H9 (cell line): ENCODE data around the gene EIF4G2. TPM values are rescaled to one million over a fixed set of nuclear protein-coding genes. Genes with fewer than 3 reads are reported as not detected.

Experiments used
- DNase-seq: peaks from one replicate; pipeline ENCODE4 v3.0.0-alpha.2; 2017
- H2AFZ ChIP-seq: one replicate; pipeline ENCODE4 v1.6.1; 2013; ENCODE audit warnings: mild to moderate bottlenecking, low read length, control low read depth, moderate library complexity
- H2AK5ac ChIP-seq: 2 replicates; pipeline ENCODE4 v1.6.1; 2013; ENCODE audit warnings: low read length, control low read depth, mixed read lengths; ENCODE audit not compliant: insufficient read length
- H2BK120ac ChIP-seq: one replicate; pipeline ENCODE4 v1.6.1; 2013; ENCODE audit warnings: low read depth, mild to moderate bottlenecking, low read length, control low read depth, inconsistent platforms; ENCODE audit not compliant: poor library complexity, severe bottlenecking
- H2BK12ac ChIP-seq: 2 replicates; pipeline ENCODE4 v1.6.1; 2013; ENCODE audit warnings: low read length, control low read depth, mixed read lengths, low read depth; ENCODE audit not compliant: insufficient read length
- H2BK15ac ChIP-seq: 2 replicates; pipeline ENCODE4 v1.6.1; 2013; ENCODE audit warnings: low read depth, low read length, control low read depth
- H2BK20ac ChIP-seq: one replicate; pipeline ENCODE4 v1.6.1; 2013; ENCODE audit warnings: low read depth, mild to moderate bottlenecking, low read length, control low read depth, inconsistent platforms; ENCODE audit not compliant: poor library complexity, severe bottlenecking
- H2BK5ac ChIP-seq: 2 replicates; pipeline ENCODE4 v1.6.1; 2013; ENCODE audit warnings: low read length, control low read depth, mixed read lengths; ENCODE audit not compliant: insufficient read length
- H3K14ac ChIP-seq: 2 replicates; pipeline ENCODE4 v1.6.1; 2013; ENCODE audit warnings: low read length, control low read depth; ENCODE audit not compliant: insufficient read depth
- H3K18ac ChIP-seq: 2 replicates; pipeline ENCODE4 v1.6.1; 2013; ENCODE audit warnings: low read depth, mild to moderate bottlenecking, mixed read lengths, low read length, control low read depth; ENCODE audit not compliant: insufficient read length
- H3K23ac ChIP-seq: 2 replicates; pipeline ENCODE4 v1.6.1; 2013; ENCODE audit warnings: low read length, control low read depth, mixed read lengths, low read depth; ENCODE audit not compliant: insufficient read length
- H3K23me2 ChIP-seq: 2 replicates; pipeline ENCODE4 v1.6.1; 2013; ENCODE audit warnings: low read depth, mild to moderate bottlenecking, mixed read lengths, low read length, control low read depth; ENCODE audit not compliant: insufficient read length, poor library complexity, severe bottlenecking
- H3K27ac ChIP-seq: 2 replicates; pipeline ENCODE4 v1.5.1; 2013; ENCODE audit warnings: low read length, control low read depth, mixed read lengths, low read depth; ENCODE audit not compliant: insufficient read length
- H3K27me3 ChIP-seq: 2 replicates; pipeline ENCODE4 v1.6.1; 2013; ENCODE audit warnings: low read length, control low read depth, inconsistent platforms; ENCODE audit not compliant: insufficient read depth
- H3K4ac ChIP-seq: 2 replicates; pipeline ENCODE4 v1.6.1; 2013; ENCODE audit warnings: low read depth, mild to moderate bottlenecking, control low read depth, inconsistent platforms, low read length, moderate library complexity
- H3K4me1 ChIP-seq: 2 replicates; pipeline ENCODE4 v1.6.1; 2013; ENCODE audit warnings: low read length, control low read depth, inconsistent platforms; ENCODE audit not compliant: insufficient read depth
- H3K4me2 ChIP-seq: 2 replicates; pipeline ENCODE4 v1.6.1; 2013; ENCODE audit warnings: low read length, control low read depth, mixed read lengths; ENCODE audit not compliant: insufficient read length, insufficient read depth
- H3K56ac ChIP-seq: 2 replicates; pipeline ENCODE4 v1.6.1; 2013; ENCODE audit warnings: low read depth, mild to moderate bottlenecking, mixed read lengths, low read length, control low read depth; ENCODE audit not compliant: insufficient read length
- H3K79me1 ChIP-seq: 2 replicates; pipeline ENCODE4 v1.6.1; 2013; ENCODE audit warnings: low read depth, mild to moderate bottlenecking, moderate library complexity, low read length, control low read depth, inconsistent platforms; ENCODE audit not compliant: insufficient read depth, poor library complexity, severe bottlenecking
- H3K79me2 ChIP-seq: 2 replicates; pipeline ENCODE4 v1.6.1; 2013; ENCODE audit warnings: low read length, control low read depth, inconsistent platforms; ENCODE audit not compliant: insufficient read depth
- H3K9ac ChIP-seq: 2 replicates; pipeline ENCODE4 v1.6.1; 2013; ENCODE audit warnings: low read length, control low read depth, mixed read lengths; ENCODE audit not compliant: insufficient read length; ENCODE audit errors: extremely low read depth
- H3K9me3 ChIP-seq: one replicate; pipeline ENCODE4 v1.6.1; 2013; ENCODE audit warnings: low read depth, low read length, inconsistent platforms; ENCODE audit not compliant: control insufficient read depth
- H3T11ph ChIP-seq: one replicate; pipeline ENCODE4 v1.6.1; 2013; ENCODE audit warnings: mild to moderate bottlenecking, low read length, control low read depth, inconsistent platforms
- H4K20me1 ChIP-seq: one replicate; pipeline ENCODE4 v1.6.1; 2013; ENCODE audit not compliant: control insufficient read depth, insufficient read length, insufficient read depth
- H4K5ac ChIP-seq: 2 replicates; pipeline ENCODE4 v1.6.1; 2013; ENCODE audit warnings: low read depth, mild to moderate bottlenecking, mixed read lengths, low read length, control low read depth; ENCODE audit not compliant: insufficient read length
- H4K8ac ChIP-seq: replicated peaks from 2 replicates; pipeline ENCODE4 v1.6.1; 2013; ENCODE audit warnings: low read length, control low read depth, mixed read lengths, low read depth; ENCODE audit not compliant: insufficient read length
- H4K91ac ChIP-seq: 2 replicates; pipeline ENCODE4 v1.6.1; 2013; ENCODE audit warnings: low read depth, mild to moderate bottlenecking, moderate library complexity, mixed read lengths, low read length, control low read depth; ENCODE audit not compliant: insufficient read length
- H3K27ac Mint-ChIP-seq, 3 experiments: 2 replicates in 2 of 3; 3 replicates in 1 of 3; pipeline ENCODE4 v1.8.0; 2020 to 2021; ENCODE audit warnings: mixed read lengths in 3 of 3, mild to moderate bottlenecking in 1 of 3, moderate library complexity in 1 of 3
- H3K27me3 Mint-ChIP-seq: 2 replicates; pipeline ENCODE4 v1.8.0; 2021; ENCODE audit warnings: low read depth, mild to moderate bottlenecking, moderate library complexity, mixed read lengths
- H3K36me3 Mint-ChIP-seq, 3 experiments: 2 replicates in 2 of 3; 3 replicates in 1 of 3; pipeline ENCODE4 v1.8.0; 2020 to 2021; ENCODE audit warnings: low read depth in 3 of 3, mixed read lengths in 3 of 3; ENCODE audit not compliant: insufficient read depth in 1 of 3
- H3K4me1 Mint-ChIP-seq, 2 experiments: 2 replicates each; pipeline ENCODE4 v1.8.0; 2020; ENCODE audit warnings: mixed read lengths in 2 of 2
- H3K4me3 Mint-ChIP-seq, 2 experiments: 2 replicates in 1 of 2; 3 replicates in 1 of 2; pipeline ENCODE4 v1.8.0; 2020 to 2021; ENCODE audit warnings: mild to moderate bottlenecking in 2 of 2, mixed read lengths in 2 of 2, moderate library complexity in 1 of 2
- H3K9me3 Mint-ChIP-seq, 2 experiments: 2 replicates in 1 of 2; 3 replicates in 1 of 2; pipeline ENCODE4 v1.8.0; 2020; ENCODE audit warnings: mild to moderate bottlenecking in 2 of 2, mixed read lengths in 2 of 2, moderate library complexity in 1 of 2
- total RNA-seq: library from RNA; stranded (reverse); gene quantifications from 2 replicates; pipeline ENCODE4 v1.2.1, GENCODE V29; 2021
- TF ChIP-seq, protein P1 (sequence below): fragments of 200-600 bp; sonication (generic); conservative IDR thresholded peaks from 3 replicates; pipeline ENCODE4 v1.8.0; 2021; ENCODE audit warnings: antibody characterized with exemption, mild to moderate bottlenecking

The EIF4G2 gene
- total RNA-seq, 1 experiment from 2014 or later = 1,013 TPM

DNA sequence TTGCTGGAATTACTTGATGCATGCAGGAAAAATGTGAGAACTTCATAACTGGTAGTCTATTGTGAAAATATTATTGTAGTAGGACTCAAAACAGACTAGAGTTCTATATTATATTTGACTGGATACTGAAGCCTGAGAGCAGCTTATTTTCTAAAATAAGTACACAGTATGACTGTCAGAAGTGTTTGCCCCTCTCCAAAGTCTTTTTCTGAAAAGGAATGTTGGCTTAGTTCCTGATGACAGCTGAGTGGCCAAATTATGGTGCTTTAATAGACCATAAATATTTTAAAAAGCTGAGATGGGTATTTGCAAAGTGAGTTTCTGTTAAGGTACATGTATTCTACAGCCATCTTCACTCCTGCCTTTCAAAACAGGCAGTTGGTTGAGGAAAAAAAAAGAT, 36.1 kb upstream of the EIF4G2 start:
- TF ChIP-seq, protein P1, sequence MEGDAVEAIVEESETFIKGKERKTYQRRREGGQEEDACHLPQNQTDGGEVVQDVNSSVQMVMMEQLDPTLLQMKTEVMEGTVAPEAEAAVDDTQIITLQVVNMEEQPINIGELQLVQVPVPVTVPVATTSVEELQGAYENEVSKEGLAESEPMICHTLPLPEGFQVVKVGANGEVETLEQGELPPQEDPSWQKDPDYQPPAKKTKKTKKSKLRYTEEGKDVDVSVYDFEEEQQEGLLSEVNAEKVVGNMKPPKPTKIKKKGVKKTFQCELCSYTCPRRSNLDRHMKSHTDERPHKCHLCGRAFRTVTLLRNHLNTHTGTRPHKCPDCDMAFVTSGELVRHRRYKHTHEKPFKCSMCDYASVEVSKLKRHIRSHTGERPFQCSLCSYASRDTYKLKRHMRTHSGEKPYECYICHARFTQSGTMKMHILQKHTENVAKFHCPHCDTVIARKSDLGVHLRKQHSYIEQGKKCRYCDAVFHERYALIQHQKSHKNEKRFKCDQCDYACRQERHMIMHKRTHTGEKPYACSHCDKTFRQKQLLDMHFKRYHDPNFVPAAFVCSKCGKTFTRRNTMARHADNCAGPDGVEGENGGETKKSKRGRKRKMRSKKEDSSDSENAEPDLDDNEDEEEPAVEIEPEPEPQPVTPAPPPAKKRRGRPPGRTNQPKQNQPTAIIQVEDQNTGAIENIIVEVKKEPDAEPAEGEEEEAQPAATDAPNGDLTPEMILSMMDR = no peak
- H3K23ac ChIP-seq = no peak overlapping the region
- Mint-ChIP-seq H3K9me3 (no peaks in the 10 kb centered on the region), H3K27me3 (no peaks in the 10 kb centered on the region), H3K4me3 (no peak overlapping the region), H3K27ac (no peak overlapping the region), H3K36me3 (no peaks in the 10 kb centered on the region), H3K4me1 (peaks cover 5 to 8% of the 10 kb centered on the region in 2 experiments)
- H3K9ac ChIP-seq = no peak overlapping the region
- H2BK5ac ChIP-seq = no peak overlapping the region
- H4K8ac ChIP-seq = no peak overlapping the region
- DNase-seq = no peak
- H4K91ac ChIP-seq = no peak overlapping the region
- H3K4me2 ChIP-seq = no peak overlapping the region
- H3K79me2 ChIP-seq = no peaks in the 10 kb centered on the region
- no peak overlapping the region for H3K56ac ChIP-seq
- H4K5ac ChIP-seq = no peak overlapping the region
- H3K27ac ChIP-seq = no peak overlapping the region
- H2AFZ ChIP-seq = no peak overlapping the region
- H3K14ac ChIP-seq = no peak overlapping the region
- H3K4me1 ChIP-seq = peaks cover 2% of the 10 kb centered on the region; the same call in 1 of the 2 replicates
- no peaks in the 10 kb centered on the region for H3K9me3 ChIP-seq
- H2BK20ac ChIP-seq = no peak overlapping the region
- H3T11ph ChIP-seq = no peak overlapping the region
- no peak overlapping the region for H2BK12ac ChIP-seq
- no peak overlapping the region for H2BK15ac ChIP-seq
- H3K79me1 ChIP-seq = no peaks in the 10 kb centered on the region
- no peak overlapping the region for H3K18ac ChIP-seq
- H3K27me3 ChIP-seq = no peaks in the 10 kb centered on the region
- no peaks in the 10 kb centered on the region for H4K20me1 ChIP-seq
- H3K4ac ChIP-seq = no peak overlapping the region
- no peak overlapping the region for H2AK5ac ChIP-seq
- H3K23me2 ChIP-seq = no peaks in the 10 kb centered on the region
- H2BK120ac ChIP-seq = no peak overlapping the region
